Transverse colon (tissue), 4 donors: Measurements from ENCODE around the gene CPLX4. TPM values are rescaled to one million over a fixed set of nuclear protein-coding genes. Genes with fewer than 3 reads are reported as not detected.

Experiments
- DNase-seq: peaks from one replicate; pipeline ENCODE4 v3.0.0-alpha.2; 2019
- H3K27ac ChIP-seq, 4 donors: fragments of 200-600 bp; sonication (generic); 2 replicates each; pipeline ENCODE4 v1.5.1; 2016 to 2018; ENCODE audit warnings: inconsistent platforms in 4 of 4
- H3K27me3 ChIP-seq: fragments of 200-600 bp; sonication (generic); 2 replicates; pipeline ENCODE4 v1.5.1; 2017; ENCODE audit warnings: inconsistent platforms
- H3K36me3 ChIP-seq, 4 donors: fragments of 200-600 bp; sonication (generic); 2 replicates each; pipeline ENCODE4 v1.5.1; 2017 to 2019; ENCODE audit warnings: inconsistent platforms in 4 of 4
- H3K4me1 ChIP-seq, 4 donors: fragments of 200-600 bp; sonication (generic); 2 replicates each; pipeline ENCODE4 v1.5.1; 2017 to 2020; ENCODE audit warnings: inconsistent platforms in 4 of 4
- H3K4me3 ChIP-seq, 4 donors: fragments of 200-600 bp; sonication (generic); 1 replicate in 1 of 4; 2 replicates in 3 of 4; pipeline versions ENCODE4 v1.5.1 to v1.6.1; 2017 to 2019; ENCODE audit warnings: inconsistent platforms in 4 of 4
- H3K9me3 ChIP-seq, 2 donors: fragments of 200-600 bp; sonication (generic); 2 replicates each; pipeline ENCODE4 v1.5.1; 2017 to 2019; ENCODE audit warnings: inconsistent platforms in 2 of 2
- CTCF ChIP-seq, 5 experiments: fragments of 200-600 bp in 3 of 5; fragments of 450-650 bp in 2 of 5; sonication (generic) in 3 of 5; IDR thresholded peaks; 1 replicate in 2 of 5; 2 replicates in 3 of 5; pipeline ENCODE4 v1.5.1; 2016 to 2017; ENCODE audit warnings: antibody characterized with exemption in 5 of 5, inconsistent platforms in 3 of 5, mild to moderate bottlenecking in 2 of 5, moderate library complexity in 1 of 5
- EP300 ChIP-seq: sonication (generic); formaldehyde crosslinking; IDR thresholded peaks from one replicate; pipeline ENCODE4 v1.6.1; 2017; ENCODE audit warnings: antibody characterized with exemption, low read depth
- POLR2A ChIP-seq: fragments of 450-650 bp; IDR thresholded peaks from one replicate; pipeline ENCODE4 v1.6.1; 2016; ENCODE audit warnings: antibody characterized with exemption, mild to moderate bottlenecking, moderate library complexity
- POLR2AphosphoS5 ChIP-seq, 3 donors: sonication (generic); formaldehyde crosslinking; IDR thresholded peaks; one replicate each; pipeline ENCODE4 v1.6.1; 2016; ENCODE audit warnings: antibody characterized with exemption in 3 of 3
- WGBS, 2 donors: methylation state at CpG; one replicate each; pipeline ENCODE4 v1.1.5; 2018; ENCODE audit warnings: low coverage in 1 of 2; 5-methylcytosine and 5-hydroxymethylcytosine counted together
- in situ Hi-C, 4 donors: fragments of 200-750 bp; cut with MboI; loops; one replicate each; pipeline versions ENCODE4 v1.15.0 to v1.15.1; 2017; ENCODE audit warnings: low sequenced_read_pairs in 3 of 4, low pct_ligation_motif_present in 1 of 4, low pct_unique_long_range_greater_than_20kb in 1 of 4
- intact Hi-C: fragments of 100-400 bp; cut with DNase I; formaldehyde crosslinking; loops from one replicate; pipeline ENCODE4 v1.15.1; 2023; ENCODE audit warnings: low total_unique reads
- total RNA-seq, 4 donors: library from RNA; depleted of rRNA; stranded (reverse); fragments of >200 nt; gene quantifications; one replicate each; pipeline ENCODE4 v1.1.0, GENCODE V29; 2016

Gene CPLX4
- total RNA-seq, 4 donors from 2014 or later: not detected

- in situ Hi-C loops (no loop called here), intact Hi-C loops (no loop called here)
- no peaks in the 10 kb centered on the region for H3K4me1 ChIP-seq
- H3K9me3 ChIP-seq: peaks cover 0 to 6% of the 10 kb centered on the region in 2 donors
- H3K27ac ChIP-seq: no peak overlapping the region
- peaks cover 0 to 88% (median 30%) of the 10 kb centered on the region in 4 donors for H3K36me3 ChIP-seq
- H3K27me3 ChIP-seq: no peaks in the 10 kb centered on the region
- 97 to 100% methylated on average over 2 of the region's 2 CpGs for WGBS, 2 donors
- DNase-seq: no peak
- no peak overlapping the region for H3K4me3 ChIP-seq
- no peak for TF ChIP-seq POLR2A
- no peak for TF ChIP-seq EP300
- no peak for TF ChIP-seq CTCF (IDR thresholded peaks at IDR 0.05)
- TF ChIP-seq POLR2AphosphoS5 (IDR thresholded peaks at IDR 0.05): no peak
Observed at GRCh38 chr18:59340312-59340711, 21.9 kb upstream of the CPLX4 start.

DNA sequence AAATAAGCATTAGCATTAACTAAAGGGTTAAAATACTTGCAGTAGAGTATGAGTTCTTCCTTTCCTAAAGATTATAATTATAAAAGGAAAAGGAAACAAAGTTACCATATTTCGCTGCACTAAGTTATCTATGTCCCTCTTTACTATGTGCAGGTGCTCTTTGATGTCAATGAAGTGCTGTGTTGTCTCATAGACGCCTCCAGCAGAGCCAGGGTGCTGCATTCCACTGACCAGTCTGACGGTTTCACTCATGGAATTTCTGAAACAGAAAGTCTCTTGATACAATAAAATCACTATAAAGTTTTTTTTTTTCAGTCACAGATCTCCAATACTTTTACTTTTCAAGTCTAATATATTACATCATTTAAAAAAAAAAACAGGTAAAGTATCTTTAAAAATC is 14.5 kb upstream of the CPLX4 start:
- no peaks in the 10 kb centered on the region for H3K27me3 ChIP-seq
- WGBS, 2 donors: 73 to 83% methylated on average over 3 of the region's 3 CpGs
- H3K36me3 ChIP-seq: peaks cover 0 to 88% (median 15%) of the 10 kb centered on the region in 4 donors

DNA sequence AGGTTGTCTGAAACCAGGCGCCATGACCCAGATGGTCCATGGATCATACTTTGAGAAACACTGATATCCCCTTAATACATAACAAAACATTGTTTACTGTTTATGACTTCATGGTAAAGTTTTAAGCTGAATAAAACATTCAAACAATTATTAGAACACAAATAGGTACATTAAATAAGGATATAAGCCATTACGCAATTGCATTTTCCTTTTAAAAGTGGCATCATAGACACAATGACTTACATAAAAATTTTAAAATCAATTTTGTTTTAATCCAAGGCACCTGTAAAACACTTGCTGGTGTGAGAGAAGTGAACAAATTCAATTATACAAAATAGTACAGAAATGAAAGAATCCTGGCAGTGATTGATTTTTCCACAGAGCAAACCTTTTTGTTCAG is 10.2 kb upstream of the CPLX4 start:
- no peaks in the 10 kb centered on the region for H3K9me3 ChIP-seq
- H3K4me3 ChIP-seq: no peak overlapping the region
- intact Hi-C loops: no loop called here
- in situ Hi-C loops: no loop called here
- H3K4me1 ChIP-seq: no peaks in the 10 kb centered on the region
- no peaks in the 10 kb centered on the region for H3K27me3 ChIP-seq
- WGBS, 2 donors: 97 to 99% methylated on average over 2 of the region's 2 CpGs
- H3K36me3 ChIP-seq: peaks cover 0 to 69% (median 15%) of the 10 kb centered on the region in 4 donors
- H3K27ac ChIP-seq: no peak overlapping the region
- no peak for TF ChIP-seq POLR2A
- no peak for TF ChIP-seq EP300
- TF ChIP-seq POLR2AphosphoS5 (IDR thresholded peaks at IDR 0.05): no peak
- no peak for TF ChIP-seq CTCF (IDR thresholded peaks at IDR 0.05)
- DNase-seq: no peak

More for the DNA sequence above, 14.5 kb upstream of the CPLX4 start:
- in situ Hi-C loops (no loop called here), intact Hi-C loops (no loop called here)
- no peak for DNase-seq
- TF ChIP-seq EP300: no peak
- no peak for TF ChIP-seq POLR2A
- no peak for TF ChIP-seq POLR2AphosphoS5 (IDR thresholded peaks at IDR 0.05)
- no peak for TF ChIP-seq CTCF (IDR thresholded peaks at IDR 0.05)
- Histone ChIP-seq H3K4me3 (no peak overlapping the region), H3K9me3 (no peaks in the 10 kb centered on the region), H3K4me1 (no peaks in the 10 kb centered on the region), H3K27ac (no peak overlapping the region)

GRCh38 chr18:59325965-59326364 is 7.5 kb upstream of the CPLX4 start:
- H3K27me3 ChIP-seq: no peaks in the 10 kb centered on the region
- WGBS, 2 donors: 83 to 100% methylated on average over 1 of the region's 1 CpG
- H3K36me3 ChIP-seq: peaks cover 0 to 43% (median 8%) of the 10 kb centered on the region in 4 donors
- DNase-seq: no peak
- TF ChIP-seq CTCF (IDR thresholded peaks at IDR 0.05): no peak
- TF ChIP-seq EP300: no peak
- TF ChIP-seq POLR2A: no peak
- no peak for TF ChIP-seq POLR2AphosphoS5 (IDR thresholded peaks at IDR 0.05)
- in situ Hi-C loops (no loop called here), intact Hi-C loops (no loop called here)
- no peaks in the 10 kb centered on the region for H3K4me1 ChIP-seq
- no peak overlapping the region for H3K27ac ChIP-seq
- no peak overlapping the region for H3K4me3 ChIP-seq
- no peaks in the 10 kb centered on the region for H3K9me3 ChIP-seq
